Astrocyte (in vitro differentiated cells and primary cell): ENCODE results near the gene TBATA.

Experiments used
- CTCF ChIP-seq: IDR thresholded peaks from 2 replicates; pipeline ENCODE4 v1.5.1; 2011; ENCODE audit warnings: low read depth, mild to moderate bottlenecking, inconsistent platforms, low read length, moderate library complexity; ENCODE audit not compliant: insufficient read depth
- EZH2 ChIP-seq: IDR thresholded peaks from 2 replicates; pipeline ENCODE4 v1.6.1; 2012; ENCODE audit warnings: mild to moderate bottlenecking, low read length, inconsistent platforms; ENCODE audit not compliant: insufficient read depth

GRCh38 chr10:70726909-70727495 is 58.2 kb downstream of the TBATA start:
- TF ChIP-seq CTCF (no peak), EZH2 (no peak)
